ENCODE measurements around the gene MEIS1. TPM values are rescaled to one million over a fixed set of nuclear protein-coding genes. Genes with fewer than 3 reads are reported as not detected.

The MEIS1 gene
- total RNA-seq, 1 experiment from 2014 or later, result 4.1 TPM

DNA sequence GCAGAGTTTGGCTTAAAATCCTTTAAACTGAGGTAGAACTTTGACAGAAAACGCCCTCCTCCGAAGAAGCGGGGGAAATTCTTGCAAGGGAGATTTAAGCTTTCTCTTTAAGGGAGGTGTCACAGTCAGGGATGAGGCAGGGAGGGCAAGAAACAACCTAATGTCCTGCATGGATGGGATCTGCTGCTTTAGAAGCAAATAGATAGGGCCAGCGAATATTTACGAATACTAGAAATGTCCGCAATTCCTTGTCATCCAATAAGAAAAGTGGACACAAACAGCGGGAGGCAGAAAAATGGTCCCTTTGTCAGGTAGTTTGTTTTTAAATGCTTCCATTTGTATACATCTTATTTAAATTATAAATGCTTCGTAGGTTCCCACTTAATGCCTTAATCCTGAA lies 12.0 kb downstream of the MEIS1 start:
- H2AFZ ChIP-seq (ENCODE audit: low read length), result no peak overlapping the region
- H4K20me1 ChIP-seq (ENCODE audit: low read length), result no peaks in the 10 kb centered on the region
- no peaks in the 10 kb centered on the region for H3K36me3 ChIP-seq (ENCODE audit: low read depth, low read length)
- TF ChIP-seq EZH2phosphoT487 (IDR thresholded peaks at IDR 0.05; ENCODE audit: borderline replicate concordance, low read length), result no peak
- no peak for TF ChIP-seq EZH2 (IDR thresholded peaks at IDR 0.05; ENCODE audit: low read length, unreplicated experiment)
- ATAC-seq, result no peak
- no peaks in the 10 kb centered on the region for H3K4me1 ChIP-seq (ENCODE audit: insufficient read depth, low read length)
- CTCF ChIA-PET, result no interaction called here
- no peak overlapping the region for H3K9ac ChIP-seq (ENCODE audit: low read length)
- H3F3A ChIP-seq (ENCODE audit: low read length, unreplicated experiment), result no peaks in the 10 kb centered on the region
- no peak overlapping the region for H3K4me2 ChIP-seq (ENCODE audit: low read length)
- intact Hi-C loops (cut with micrococcal nuclease), result no loop called here
- H3K27me3 ChIP-seq (ENCODE audit: low read length), result no peaks in the 10 kb centered on the region
- BruUV-seq (replicated peaks), result no TSS peak
- no peaks in the 10 kb centered on the region for H3K9me2 ChIP-seq (replicated peaks; ENCODE audit: low read length)
- no peaks in the 10 kb centered on the region for H3K9me3 ChIP-seq (ENCODE audit: low read length)
- H3K27ac ChIP-seq (ENCODE audit: low read length), result no peak overlapping the region
- DNase-seq, result no peak
- POLR2A ChIA-PET (ENCODE audit: unreplicated experiment), result no interaction called here
- no peaks in the 10 kb centered on the region for H3K79me2 ChIP-seq (ENCODE audit: low read length)
- H3K4me3 ChIP-seq (ENCODE audit: low read length), result no peak overlapping the region

DNA sequence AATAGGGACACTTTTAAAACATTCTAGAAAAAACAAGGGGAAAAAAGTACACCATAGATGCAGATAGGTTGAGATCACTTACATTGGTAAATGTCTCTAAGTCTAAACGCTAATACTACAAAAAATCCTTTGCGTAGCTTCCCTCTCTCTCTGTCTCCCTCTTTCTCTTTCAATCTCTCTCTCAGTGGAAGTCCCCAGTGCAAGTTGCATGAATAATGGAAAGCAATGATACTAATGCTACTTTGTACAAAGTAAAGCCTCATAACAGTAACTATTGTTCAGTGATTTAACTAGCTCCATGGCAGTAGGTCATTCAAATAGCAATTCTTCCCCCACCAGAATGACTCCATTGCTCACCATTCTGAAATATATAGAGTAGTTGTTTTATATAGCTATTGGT lies 12.8 kb downstream of the MEIS1 start:
- BruUV-seq (replicated peaks), result no TSS peak
- Histone ChIP-seq H3F3A (ENCODE audit: low read length, unreplicated experiment) (no peaks in the 10 kb centered on the region), H2AFZ (ENCODE audit: low read length) (no peak overlapping the region), H3K4me3 (ENCODE audit: low read length) (no peak overlapping the region), H3K27ac (ENCODE audit: low read length) (no peak overlapping the region), H4K20me1 (ENCODE audit: low read length) (no peaks in the 10 kb centered on the region), H3K4me1 (ENCODE audit: insufficient read depth, low read length) (no peaks in the 10 kb centered on the region), H3K4me2 (ENCODE audit: low read length) (no peak overlapping the region), H3K79me2 (ENCODE audit: low read length) (no peaks in the 10 kb centered on the region), H3K9me3 (ENCODE audit: low read length) (no peaks in the 10 kb centered on the region), H3K27me3 (ENCODE audit: low read length) (no peaks in the 10 kb centered on the region), H3K9ac (ENCODE audit: low read length) (no peak overlapping the region), H3K9me2 (replicated peaks; ENCODE audit: low read length) (no peaks in the 10 kb centered on the region), H3K36me3 (ENCODE audit: low read depth, low read length) (no peaks in the 10 kb centered on the region)
- ChIA-PET CTCF (no interaction called here), POLR2A (ENCODE audit: unreplicated experiment) (no interaction called here)
- intact Hi-C loops (cut with micrococcal nuclease), result no loop called here
- no peak for ATAC-seq
- TF ChIP-seq EZH2phosphoT487 (IDR thresholded peaks at IDR 0.05; ENCODE audit: borderline replicate concordance, low read length) (no peak), EZH2 (IDR thresholded peaks at IDR 0.05; ENCODE audit: low read length, unreplicated experiment) (no peak)
- TF ChIP-seq, protein P1, sequence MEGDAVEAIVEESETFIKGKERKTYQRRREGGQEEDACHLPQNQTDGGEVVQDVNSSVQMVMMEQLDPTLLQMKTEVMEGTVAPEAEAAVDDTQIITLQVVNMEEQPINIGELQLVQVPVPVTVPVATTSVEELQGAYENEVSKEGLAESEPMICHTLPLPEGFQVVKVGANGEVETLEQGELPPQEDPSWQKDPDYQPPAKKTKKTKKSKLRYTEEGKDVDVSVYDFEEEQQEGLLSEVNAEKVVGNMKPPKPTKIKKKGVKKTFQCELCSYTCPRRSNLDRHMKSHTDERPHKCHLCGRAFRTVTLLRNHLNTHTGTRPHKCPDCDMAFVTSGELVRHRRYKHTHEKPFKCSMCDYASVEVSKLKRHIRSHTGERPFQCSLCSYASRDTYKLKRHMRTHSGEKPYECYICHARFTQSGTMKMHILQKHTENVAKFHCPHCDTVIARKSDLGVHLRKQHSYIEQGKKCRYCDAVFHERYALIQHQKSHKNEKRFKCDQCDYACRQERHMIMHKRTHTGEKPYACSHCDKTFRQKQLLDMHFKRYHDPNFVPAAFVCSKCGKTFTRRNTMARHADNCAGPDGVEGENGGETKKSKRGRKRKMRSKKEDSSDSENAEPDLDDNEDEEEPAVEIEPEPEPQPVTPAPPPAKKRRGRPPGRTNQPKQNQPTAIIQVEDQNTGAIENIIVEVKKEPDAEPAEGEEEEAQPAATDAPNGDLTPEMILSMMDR (conservative IDR thresholded peaks at IDR 0.05; ENCODE audit: low read depth, low read length), result no peak
- no peak for DNase-seq

DNA sequence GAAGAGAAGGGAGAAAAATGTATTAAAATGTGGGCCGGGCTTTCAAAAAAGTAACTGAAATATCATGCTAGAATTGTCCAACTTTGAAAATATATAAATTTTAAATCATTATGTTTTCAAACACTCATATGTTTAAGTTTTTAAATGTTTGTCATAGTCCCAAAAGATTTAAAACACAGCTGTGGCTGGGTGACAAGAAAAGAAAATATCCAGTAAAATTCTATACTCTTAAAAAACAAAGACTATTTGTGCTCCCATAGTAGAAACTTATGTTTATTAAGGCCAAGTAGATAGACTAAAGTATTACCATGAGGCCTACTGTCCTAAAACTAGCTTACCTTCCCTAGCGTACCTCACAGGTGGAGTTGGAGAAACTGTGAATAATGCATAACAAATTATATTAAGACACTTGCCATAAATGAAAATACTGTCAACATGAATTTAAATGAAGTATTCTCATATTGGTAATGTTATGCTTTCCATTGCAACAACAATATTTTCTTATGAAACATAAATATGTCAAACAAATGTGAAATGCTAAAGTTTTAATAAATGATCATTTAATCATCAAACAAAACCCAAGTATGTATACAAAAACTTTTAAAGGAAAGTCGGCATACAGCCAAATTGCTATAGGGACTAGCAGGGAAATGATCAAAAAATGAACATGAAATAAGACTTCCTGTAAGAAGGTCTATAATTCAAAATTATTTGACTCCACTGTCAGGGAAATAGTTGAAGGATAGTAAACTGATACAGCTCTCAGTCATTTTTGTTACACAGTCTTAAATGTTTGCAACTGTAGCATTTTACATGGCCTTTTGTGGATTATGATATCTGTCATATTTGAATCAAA lies 13.4 kb downstream of the MEIS1 start:
- ChIA-PET POLR2A (ENCODE audit: unreplicated experiment) (no interaction called here), CTCF (interaction anchor here (0.5 kb wide), 1 partner anchor 19 kb away, joined by 12 read pairs; no protein-coding TSS in a partner anchor)
- Histone ChIP-seq H3F3A (ENCODE audit: low read length, unreplicated experiment) (no peaks in the 10 kb centered on the region), H3K27me3 (ENCODE audit: low read length) (no peaks in the 10 kb centered on the region), H3K4me2 (ENCODE audit: low read length) (no peak overlapping the region), H3K9me3 (ENCODE audit: low read length) (no peaks in the 10 kb centered on the region), H3K27ac (ENCODE audit: low read length) (no peak overlapping the region), H3K36me3 (ENCODE audit: low read depth, low read length) (no peaks in the 10 kb centered on the region), H2AFZ (ENCODE audit: low read length) (no peak overlapping the region), H3K4me1 (ENCODE audit: insufficient read depth, low read length) (no peaks in the 10 kb centered on the region), H3K9me2 (replicated peaks; ENCODE audit: low read length) (no peaks in the 10 kb centered on the region), H3K4me3 (ENCODE audit: low read length) (no peak overlapping the region), H3K79me2 (ENCODE audit: low read length) (no peaks in the 10 kb centered on the region), H4K20me1 (ENCODE audit: low read length) (no peaks in the 10 kb centered on the region), H3K9ac (ENCODE audit: low read length) (no peak overlapping the region)
- ATAC-seq (no peak), DNase-seq (no peak)
- no TSS peak for BruUV-seq (replicated peaks)
- intact Hi-C loops (cut with micrococcal nuclease), result no loop called here
- TF ChIP-seq EZH2 (IDR thresholded peaks at IDR 0.05; ENCODE audit: low read length, unreplicated experiment) (no peak), EZH2phosphoT487 (IDR thresholded peaks at IDR 0.05; ENCODE audit: borderline replicate concordance, low read length) (no peak)
- TF ChIP-seq, protein P1 (conservative IDR thresholded peaks at IDR 0.05; ENCODE audit: low read depth, low read length), result no peak
